Endothelial cell (in vitro differentiated cells): Measurements from ENCODE around the gene SLIRP. TPM values are rescaled to one million over a fixed set of nuclear protein-coding genes. Genes with fewer than 3 reads are reported as not detected.
"Not testable (repeated sequence)": the region's sequence is repeated elsewhere in the genome, so short reads cannot be mapped to it uniquely, and the experiment has no call there.

ENCODE experiments used
- DNase-seq: peaks from one replicate; pipeline ENCODE4 v3.0.0; 2021; ENCODE audit warnings: low spot score
- H3K27ac Mint-ChIP-seq: one replicate; pipeline ENCODE4 v1.8.0; 2021; ENCODE audit warnings: mixed read lengths, inconsistent platforms; ENCODE audit not compliant: unreplicated experiment
- H3K27me3 Mint-ChIP-seq: one replicate; pipeline ENCODE4 v1.8.0; 2021; ENCODE audit warnings: mild to moderate bottlenecking, moderate library complexity, mixed read lengths, inconsistent platforms; ENCODE audit not compliant: unreplicated experiment
- H3K36me3 Mint-ChIP-seq: one replicate; pipeline ENCODE4 v1.8.0; 2021; ENCODE audit warnings: mild to moderate bottlenecking, low read depth, mixed read lengths, inconsistent platforms; ENCODE audit not compliant: unreplicated experiment
- H3K4me1 Mint-ChIP-seq: one replicate; pipeline ENCODE4 v1.8.0; 2021; ENCODE audit warnings: mild to moderate bottlenecking, mixed read lengths, inconsistent platforms; ENCODE audit not compliant: unreplicated experiment
- H3K4me3 Mint-ChIP-seq: one replicate; pipeline ENCODE4 v1.8.0; 2021; ENCODE audit warnings: mild to moderate bottlenecking, mixed read lengths, inconsistent platforms; ENCODE audit not compliant: unreplicated experiment
- H3K9me3 Mint-ChIP-seq: one replicate; pipeline ENCODE4 v1.8.0; 2021; ENCODE audit warnings: mixed read lengths, inconsistent platforms; ENCODE audit not compliant: unreplicated experiment
- CTCF ChIP-seq: fragments of 200-600 bp; sonication (generic); IDR thresholded peaks from one replicate; pipeline ENCODE4 v1.5.0; 2021; ENCODE audit warnings: antibody characterized with exemption; ENCODE audit not compliant: unreplicated experiment
- total RNA-seq: library from RNA; stranded (reverse); fragmentation: NEBNext Ultra II Directional; extraction: Animal tissue kit (Norgen Biotek cat#: 25700); gene quantifications from one replicate; pipeline ENCODE4 v1.2.1, GENCODE V29; 2021; ENCODE audit not compliant: unreplicated experiment

SLIRP gene
- total RNA-seq, 1 donor from 2014 or later: 94.7 TPM

- Mint-ChIP-seq H3K27me3 (no peaks in the 10 kb centered on the region), H3K4me1 (no peaks in the 10 kb centered on the region), H3K9me3 (no peaks in the 10 kb centered on the region), H3K36me3 (peaks cover 22% of the 10 kb centered on the region), H3K27ac (no peak overlapping the region), H3K4me3 (no peak overlapping the region)
- DNase-seq: no peak
- TF ChIP-seq CTCF: no peak
These were observed 30.8 kb downstream of the SLIRP start for GRCh38 chr14:77738559-77739250.

DNA sequence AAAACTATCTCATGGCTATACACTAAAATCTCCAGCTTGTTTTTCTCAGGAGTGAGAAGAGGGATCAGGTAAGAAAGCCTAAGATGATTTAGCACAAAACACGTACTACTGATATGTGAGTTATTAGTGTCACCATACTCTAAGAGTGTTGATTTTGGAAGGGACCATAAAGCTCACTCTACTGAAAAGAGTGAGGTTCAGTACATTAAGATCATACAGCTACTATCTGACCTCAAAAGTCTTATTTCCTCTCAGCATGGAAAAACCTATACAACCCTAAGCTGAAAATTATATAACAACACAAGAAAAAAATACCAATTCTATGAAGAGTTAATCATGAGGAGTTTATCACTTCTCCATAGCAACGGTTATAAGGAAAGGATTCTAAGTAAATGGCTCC is 33.5 kb downstream of the SLIRP start:
- H3K27ac Mint-ChIP-seq: no peak overlapping the region
- peaks cover 2% of the 10 kb centered on the region for H3K27me3 Mint-ChIP-seq
- TF ChIP-seq CTCF: no peak
- H3K36me3 Mint-ChIP-seq: peaks cover 15% of the 10 kb centered on the region
- H3K4me1 Mint-ChIP-seq: no peaks in the 10 kb centered on the region
- no peak overlapping the region for H3K4me3 Mint-ChIP-seq
- no peak for DNase-seq
- H3K9me3 Mint-ChIP-seq: no peaks in the 10 kb centered on the region

DNA sequence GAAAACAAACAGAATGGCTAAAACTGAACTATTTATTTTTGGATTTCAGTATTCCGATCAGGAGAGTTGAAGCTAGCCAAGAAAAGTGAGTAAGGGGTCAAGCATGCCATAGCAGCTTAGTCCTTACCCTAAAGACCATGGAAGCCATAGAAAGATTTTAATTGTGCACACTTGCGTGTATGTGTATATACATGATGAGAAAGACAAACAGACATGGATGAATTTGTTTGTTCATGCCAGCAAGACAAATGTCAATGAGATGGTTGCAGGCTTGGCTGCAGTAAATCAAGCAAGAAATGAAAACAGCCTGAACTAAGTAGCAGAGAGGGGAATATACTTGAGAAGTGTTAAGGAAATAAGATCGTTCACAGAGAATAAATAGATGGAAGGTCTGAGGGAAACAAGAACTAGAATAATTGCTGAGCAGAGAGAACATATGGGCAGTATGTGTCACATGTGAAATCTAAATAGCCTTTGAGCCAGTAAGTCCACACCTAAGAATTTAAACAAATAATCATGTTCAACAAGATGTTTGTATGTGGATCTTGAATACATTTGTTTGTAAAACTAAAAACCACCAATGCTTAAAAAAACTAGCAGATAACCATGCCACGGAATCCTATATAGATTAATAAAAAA is 38.3 kb downstream of the SLIRP start:
- Mint-ChIP-seq H3K4me1 (no peaks in the 10 kb centered on the region), H3K9me3 (no peaks in the 10 kb centered on the region), H3K4me3 (peak overlapping the region; percentile 3), H3K36me3 (peaks cover 31% of the 10 kb centered on the region), H3K27me3 (peaks cover 2% of the 10 kb centered on the region), H3K27ac (no peak overlapping the region)
- no peak for TF ChIP-seq CTCF
- DNase-seq: no peak

- not testable (repeated sequence) for DNase-seq, H3K27me3 Mint-ChIP-seq, H3K9me3 Mint-ChIP-seq, H3K4me1 Mint-ChIP-seq, H3K4me3 Mint-ChIP-seq, H3K27ac Mint-ChIP-seq
- peaks cover 31% of the 10 kb centered on the region for H3K36me3 Mint-ChIP-seq
These were observed 39.5 kb downstream of the SLIRP start for GRCh38 chr14:77747425-77747824.

DNA sequence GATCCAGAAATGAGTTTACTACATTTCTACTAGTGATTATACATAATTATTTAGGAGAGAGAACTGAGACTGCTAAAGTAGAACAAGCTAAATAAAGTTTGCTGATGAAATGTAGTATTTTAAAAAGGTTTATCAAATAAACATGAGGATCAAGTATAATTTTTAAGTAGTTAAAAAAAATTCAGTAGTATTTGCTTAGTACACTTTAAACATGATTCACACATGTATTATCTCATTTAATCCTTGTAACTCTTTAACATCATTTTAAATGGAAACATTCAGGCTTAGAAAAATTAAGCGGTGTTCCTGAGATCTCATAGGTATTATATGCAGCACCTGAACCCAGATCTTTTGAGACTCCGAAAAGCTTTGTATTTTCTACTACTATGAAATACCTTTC is 44.4 kb downstream of the SLIRP start:
- H3K27me3 Mint-ChIP-seq: no peaks in the 10 kb centered on the region
- no peak for DNase-seq
- peaks cover 33% of the 10 kb centered on the region for H3K36me3 Mint-ChIP-seq
- H3K4me1 Mint-ChIP-seq: no peaks in the 10 kb centered on the region
- no peak overlapping the region for H3K27ac Mint-ChIP-seq
- no peak overlapping the region for H3K4me3 Mint-ChIP-seq
- TF ChIP-seq CTCF: no peak
- no peaks in the 10 kb centered on the region for H3K9me3 Mint-ChIP-seq
